OCI-LY3 (cell line): ENCODE measurements around the gene RAB9B.

ENCODE experiments used
- CTCF ChIP-seq: fragments of 200-600, 300-600 bp; sonication (generic); IDR thresholded peaks from 2 replicates; pipeline ENCODE4 v1.5.1; 2014; ENCODE audit warnings: antibody characterized with exemption, low read length, low read depth
- EZH2phosphoT487 ChIP-seq: fragments of 200-600 bp; shearing (Covaris generic); IDR thresholded peaks from 2 replicates; pipeline ENCODE4 v1.6.1; 2018; ENCODE audit warnings: antibody characterized with exemption, mixed run types, low read depth

- TF ChIP-seq CTCF (no peak), EZH2phosphoT487 (no peak)
These were observed 32.1 kb upstream of the RAB9B start for GRCh38 chrX:103864149-103864548.
